GM20000 (cell line): ENCODE data around the gene ZNF438.
"Not testable (repeated sequence)": the region's sequence is repeated elsewhere in the genome, so short reads cannot be mapped to it uniquely, and the experiment has no call there.

Experiments
- DNase-seq: peaks from one replicate; pipeline ENCODE4 v3.0.0; 2012; ENCODE audit warnings: low spot score
- TF ChIP-seq, protein P1 (sequence below): IDR thresholded peaks from 2 replicates; pipeline ENCODE4 v1.5.1; 2012; ENCODE audit warnings: mild to moderate bottlenecking, control low read depth; ENCODE audit errors: extremely low read depth, missing control alignments

The ZNF438 gene

DNA sequence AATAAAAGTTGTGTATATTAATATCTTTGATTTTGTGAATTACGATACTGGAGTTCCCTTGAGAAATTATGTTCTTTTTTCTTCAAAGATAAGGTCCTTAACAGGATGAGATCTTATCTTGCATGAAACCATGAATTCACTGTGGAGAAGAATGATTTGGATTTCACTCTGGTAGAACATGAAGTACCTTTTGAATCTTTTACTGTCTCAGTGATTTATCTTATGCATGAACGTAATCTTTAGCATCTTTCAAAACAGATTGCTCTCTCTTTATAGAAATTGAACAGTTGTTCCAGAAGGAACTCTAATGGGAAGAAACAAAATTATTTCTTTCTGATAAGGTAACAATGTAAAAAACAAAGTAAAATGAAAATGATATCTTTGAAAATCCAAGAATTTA lies 11.0 kb upstream of the ZNF438 start:
- no peak for DNase-seq
- TF ChIP-seq, protein P1, sequence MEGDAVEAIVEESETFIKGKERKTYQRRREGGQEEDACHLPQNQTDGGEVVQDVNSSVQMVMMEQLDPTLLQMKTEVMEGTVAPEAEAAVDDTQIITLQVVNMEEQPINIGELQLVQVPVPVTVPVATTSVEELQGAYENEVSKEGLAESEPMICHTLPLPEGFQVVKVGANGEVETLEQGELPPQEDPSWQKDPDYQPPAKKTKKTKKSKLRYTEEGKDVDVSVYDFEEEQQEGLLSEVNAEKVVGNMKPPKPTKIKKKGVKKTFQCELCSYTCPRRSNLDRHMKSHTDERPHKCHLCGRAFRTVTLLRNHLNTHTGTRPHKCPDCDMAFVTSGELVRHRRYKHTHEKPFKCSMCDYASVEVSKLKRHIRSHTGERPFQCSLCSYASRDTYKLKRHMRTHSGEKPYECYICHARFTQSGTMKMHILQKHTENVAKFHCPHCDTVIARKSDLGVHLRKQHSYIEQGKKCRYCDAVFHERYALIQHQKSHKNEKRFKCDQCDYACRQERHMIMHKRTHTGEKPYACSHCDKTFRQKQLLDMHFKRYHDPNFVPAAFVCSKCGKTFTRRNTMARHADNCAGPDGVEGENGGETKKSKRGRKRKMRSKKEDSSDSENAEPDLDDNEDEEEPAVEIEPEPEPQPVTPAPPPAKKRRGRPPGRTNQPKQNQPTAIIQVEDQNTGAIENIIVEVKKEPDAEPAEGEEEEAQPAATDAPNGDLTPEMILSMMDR = no peak

- TF ChIP-seq, protein P1 = no peak
- no peak for DNase-seq
Observed at GRCh38 chr10:31041011-31041410, 9.3 kb upstream of the ZNF438 start.

- not testable (repeated sequence) for DNase-seq
Observed at GRCh38 chr10:31039006-31039405, 7.3 kb upstream of the ZNF438 start.

- TF ChIP-seq, protein P1 = no peak
- DNase-seq = no peak
Observed at GRCh38 chr10:31037749-31038148, 6.1 kb upstream of the ZNF438 start.

DNA sequence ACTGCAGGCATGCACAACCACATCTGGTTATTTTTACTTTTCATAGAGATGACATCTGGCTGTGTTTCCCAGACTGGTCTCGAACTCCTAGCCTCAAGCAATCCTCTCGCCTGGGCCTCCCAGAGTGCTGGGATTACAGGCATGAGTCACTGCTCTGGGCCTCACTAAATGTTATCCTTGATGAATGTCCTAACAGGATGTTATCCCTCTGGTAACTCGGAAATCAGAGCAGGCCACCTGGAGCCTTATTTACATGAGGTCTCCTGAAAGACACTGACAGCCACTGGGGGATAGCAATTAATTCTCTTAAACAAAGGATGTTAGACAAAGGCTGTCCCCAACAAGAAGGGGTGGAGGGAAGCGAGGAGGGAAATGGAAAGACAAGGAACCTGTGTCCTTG lies 4.5 kb upstream of the ZNF438 start:
- no peak for DNase-seq
- TF ChIP-seq, protein P1 = no peak

DNA sequence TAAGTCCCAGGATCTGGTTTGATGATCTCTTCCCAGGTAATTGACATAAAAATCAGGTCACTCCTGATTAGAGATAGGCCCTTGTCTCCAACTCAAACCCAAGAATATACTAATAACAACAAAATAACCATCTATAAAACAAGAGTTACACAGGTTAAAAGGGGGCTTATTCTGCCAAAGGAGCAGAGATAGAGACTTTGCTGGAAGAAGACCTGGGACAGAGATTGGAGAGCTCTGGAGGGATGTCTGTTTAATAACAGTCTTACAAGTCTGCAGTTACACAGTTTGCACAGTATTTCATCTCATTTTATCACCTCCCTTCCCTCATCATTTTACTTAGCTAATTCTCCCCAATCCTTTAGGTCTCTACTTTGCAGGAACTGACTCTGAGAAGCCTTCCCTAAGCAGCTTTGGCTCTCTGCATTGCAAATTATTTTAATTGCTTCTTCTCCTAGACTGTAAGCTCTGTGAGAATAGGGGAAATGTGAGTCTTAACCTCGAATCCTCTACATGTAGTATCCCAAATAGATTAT lies 3.7 kb upstream of the ZNF438 start:
- TF ChIP-seq, protein P1 = no peak
- no peak for DNase-seq

GRCh38 chr10:31034098-31034909 lies 2.6 kb upstream of the ZNF438 start:
- DNase-seq = no peak

More at GRCh38 chr10:31034098-31034909, 2.6 kb upstream of the ZNF438 start:
- TF ChIP-seq, protein P1 = no peak
